ENCODE data around the gene CTDP1.
A peak's percentile ranks its signal among the peaks of the same experiment; 100 is the strongest.

The CTDP1 gene

GRCh38 chr18:79643054-79643984, 36.3 kb upstream of the CTDP1 start:
- DNase-seq (ENCODE audit: low read depth) = no peak

GRCh38 chr18:79644006-79644665, 35.5 kb upstream of the CTDP1 start:
- DNase-seq (ENCODE audit: low read depth) = peak; percentile 47

- no peak for DNase-seq (ENCODE audit: low read depth)
These were observed 34.9 kb upstream of the CTDP1 start for GRCh38 chr18:79644666-79645057.

DNA sequence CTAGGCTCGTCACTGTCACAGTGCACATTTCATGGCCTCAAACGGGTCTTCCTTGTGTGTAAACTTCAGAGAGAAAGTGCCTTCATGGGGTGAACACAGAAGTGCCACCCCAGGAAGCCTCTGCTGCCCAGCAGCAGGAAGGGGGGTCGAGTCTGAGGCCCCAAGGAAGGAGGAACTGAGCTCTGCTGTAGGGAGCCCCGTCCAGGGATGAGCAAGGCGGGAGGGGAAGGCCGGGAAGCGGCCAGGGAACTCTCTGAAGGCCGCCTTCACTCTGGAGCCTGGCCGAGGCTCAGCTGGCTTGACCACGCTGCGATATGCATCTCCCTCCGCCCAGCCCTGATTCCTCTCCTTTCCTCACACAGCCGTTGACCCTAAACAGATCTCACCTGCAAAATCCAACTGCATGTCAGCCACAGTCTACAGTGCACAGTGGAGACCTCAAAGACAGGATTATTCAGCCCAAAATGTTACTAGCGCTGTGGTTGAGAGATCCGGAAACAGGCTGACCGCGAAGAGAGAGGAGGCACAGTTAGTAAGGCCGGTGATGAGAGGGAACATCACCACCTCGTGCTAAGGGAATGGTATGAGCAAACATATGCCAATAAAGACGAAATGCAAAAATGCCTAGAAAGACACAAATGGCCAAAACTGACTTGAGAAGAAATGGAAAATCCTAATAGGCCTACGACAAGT, 34.2 kb upstream of the CTDP1 start:
- DNase-seq (ENCODE audit: low read depth) = no peak

GRCh38 chr18:79647307-79647706, 32.3 kb upstream of the CTDP1 start:
- no peak for DNase-seq (ENCODE audit: low read depth)

DNA sequence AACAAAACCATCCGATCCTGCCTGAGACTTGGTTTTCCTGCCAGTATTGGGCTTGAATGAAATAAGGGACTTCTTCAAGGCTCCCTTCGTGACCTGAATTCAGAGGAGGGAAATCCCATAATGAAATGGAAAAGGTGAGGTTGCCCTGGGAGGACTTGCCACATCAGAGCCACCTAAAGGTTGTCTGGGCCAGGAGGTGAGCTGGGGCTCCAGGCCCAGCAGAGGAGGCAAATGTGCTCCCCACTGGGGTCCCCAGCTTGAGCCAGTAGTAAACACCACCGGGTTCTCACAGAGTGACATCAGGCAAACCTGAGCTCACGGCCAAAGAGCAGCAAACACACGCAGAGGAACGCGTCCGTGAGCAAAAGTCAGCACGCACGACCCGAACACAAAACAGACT, 28.6 kb upstream of the CTDP1 start:
- DNase-seq (ENCODE audit: low read depth) = no peak

- DNase-seq (ENCODE audit: low read depth) = no peak
These were observed 22.1 kb upstream of the CTDP1 start for GRCh38 chr18:79657342-79657996.

- no peak for DNase-seq (ENCODE audit: low read depth)
These were observed 21.2 kb upstream of the CTDP1 start for GRCh38 chr18:79658366-79658765.

DNA sequence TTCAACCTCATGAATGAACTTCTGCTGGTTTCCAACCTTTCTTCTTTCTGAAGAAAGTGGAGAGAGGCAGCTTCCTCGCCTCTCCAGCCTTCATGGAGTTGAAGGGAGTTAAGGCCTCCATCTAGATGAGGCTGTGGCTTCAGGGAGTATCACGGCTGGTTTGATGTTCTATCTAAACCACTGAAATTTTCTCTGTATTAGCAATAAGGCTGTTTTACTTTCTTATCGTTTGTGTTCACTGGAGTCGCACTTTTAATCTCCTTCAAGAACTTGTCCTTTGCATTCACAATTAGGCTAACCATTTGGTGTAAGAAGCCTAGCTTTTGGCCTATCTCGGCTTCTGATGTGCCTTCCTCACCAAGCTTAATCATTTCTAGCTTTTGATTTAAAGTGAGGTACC, 19.9 kb upstream of the CTDP1 start:
- no peak for DNase-seq (ENCODE audit: low read depth)

DNA sequence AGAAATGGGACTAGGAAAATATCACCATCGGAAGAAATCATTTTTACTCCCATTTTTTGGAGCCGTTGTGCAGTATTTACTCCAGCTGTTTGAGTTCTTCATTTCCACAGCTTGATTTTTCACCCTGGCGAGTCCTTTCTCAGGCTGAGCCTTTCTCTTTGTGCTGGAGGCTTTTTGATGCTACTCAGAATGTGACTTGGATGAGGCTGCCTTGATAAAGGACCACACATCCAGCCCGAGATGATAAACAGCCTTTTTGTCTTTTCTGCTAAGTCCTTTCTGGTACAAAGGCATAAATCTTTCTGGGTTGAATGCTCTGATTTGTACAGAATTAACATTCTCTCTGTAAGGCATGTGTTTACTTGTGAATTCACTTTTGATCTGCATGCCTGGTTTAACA, 17.6 kb upstream of the CTDP1 start:
- DNase-seq (ENCODE audit: low read depth) = no peak

DNA sequence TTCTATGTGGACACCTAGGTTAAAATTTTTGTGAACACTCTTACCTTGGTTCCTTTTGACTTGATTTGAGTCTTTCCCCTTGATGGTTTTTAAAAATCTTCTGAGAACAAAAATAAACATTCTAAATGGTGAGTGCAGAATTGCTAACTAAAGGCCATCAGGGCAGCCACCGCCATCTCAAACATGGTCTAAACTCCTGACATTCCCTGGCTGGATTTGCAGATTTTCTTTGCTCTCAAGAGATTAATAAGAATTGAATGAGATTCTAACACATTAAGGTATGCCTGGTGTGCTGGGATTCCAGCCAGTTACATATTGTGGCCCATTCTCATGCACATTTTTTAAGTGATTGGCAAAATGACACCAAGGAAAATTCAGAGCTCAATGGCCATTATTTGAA, 17.2 kb upstream of the CTDP1 start:
- no peak for DNase-seq (ENCODE audit: low read depth)

DNA sequence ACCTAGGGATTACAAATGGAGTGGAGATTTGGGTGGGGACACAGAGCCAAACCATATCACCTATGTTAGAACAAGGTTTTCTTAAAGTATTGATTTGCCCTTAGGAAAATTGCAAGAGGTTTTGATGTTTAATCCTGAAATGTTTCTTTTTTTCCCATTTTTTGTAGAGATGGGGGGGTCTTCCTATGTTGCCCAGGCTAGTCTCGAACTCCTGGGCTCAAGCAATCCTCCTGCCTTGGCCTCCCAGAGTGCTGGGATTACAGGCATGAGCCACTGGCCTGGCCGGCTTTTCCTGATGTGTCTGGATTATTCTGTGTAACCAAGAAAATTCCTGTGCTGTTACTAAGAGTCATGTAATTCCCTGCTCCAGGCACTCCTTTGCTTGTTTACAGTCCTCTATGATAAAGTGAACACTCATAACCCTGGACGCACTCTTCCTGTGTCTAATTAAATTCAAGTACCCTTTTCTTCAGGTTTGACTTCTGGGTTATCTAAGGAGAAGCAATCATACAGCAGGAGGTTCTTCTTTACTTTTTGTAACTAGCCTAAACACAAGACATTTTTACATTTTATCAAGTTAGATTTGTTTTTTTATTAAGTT, 15.0 kb upstream of the CTDP1 start:
- DNase-seq (ENCODE audit: low read depth) = peak; percentile 82

- no peak for DNase-seq (ENCODE audit: low read depth)
These were observed 11.4 kb upstream of the CTDP1 start for GRCh38 chr18:79668203-79668602.

GRCh38 chr18:79672490-79673276, 6.9 kb upstream of the CTDP1 start:
- DNase-seq (ENCODE audit: low read depth) = no peak

GRCh38 chr18:79677221-79677620, 2.4 kb upstream of the CTDP1 start:
- no peak for DNase-seq (ENCODE audit: low read depth)

DNA sequence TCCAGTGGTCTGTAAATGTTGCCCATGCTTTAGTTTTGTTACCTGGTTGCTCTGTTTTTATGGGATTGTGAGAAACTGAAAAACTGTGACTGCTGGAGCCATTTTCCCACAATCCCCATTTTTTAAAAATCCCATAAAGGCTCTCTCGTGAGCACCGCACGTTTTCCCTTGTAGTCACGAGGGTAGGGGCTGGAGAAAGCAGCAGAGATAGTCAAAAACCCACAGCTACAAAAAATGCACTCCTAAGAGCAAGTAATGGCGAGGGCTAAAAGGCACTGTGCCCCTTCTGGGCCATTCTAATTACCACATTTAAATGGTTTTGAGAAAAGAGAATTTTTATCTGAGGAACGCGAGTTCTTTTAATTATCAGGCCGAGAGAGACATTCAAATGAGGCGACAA, 1.8 kb upstream of the CTDP1 start:
- DNase-seq (ENCODE audit: low read depth) = no peak

GRCh38 chr18:79678665-79679551, 695 bp upstream of the CTDP1 start:
- peak; percentile 99 for DNase-seq (ENCODE audit: low read depth)

GRCh38 chr18:79680100-79680879, 687 bp downstream of the CTDP1 start:
- DNase-seq (ENCODE audit: low read depth) = peak; percentile 67

- DNase-seq (ENCODE audit: low read depth) = no peak
These were observed 1.3 kb downstream of the CTDP1 start for GRCh38 chr18:79680891-79681339.
